Measurements from ENCODE around the gene MPND.

MPND gene

GRCh38 chr19:4385291-4386040 lies 42.1 kb downstream of the MPND start:
- DNase-seq = no peak

- DNase-seq = no peak
These were observed 42.9 kb downstream of the MPND start for GRCh38 chr19:4386041-4386782.

- DNase-seq = no peak
These were observed 45.1 kb downstream of the MPND start for GRCh38 chr19:4388337-4389063.

- no peak for DNase-seq
These were observed 45.7 kb downstream of the MPND start for GRCh38 chr19:4389064-4389375.

GRCh38 chr19:4389511-4390016 lies 46.2 kb downstream of the MPND start:
- no peak for DNase-seq

- DNase-seq = no peak
These were observed 46.7 kb downstream of the MPND start for GRCh38 chr19:4390017-4390566.

- no peak for DNase-seq
These were observed 47.4 kb downstream of the MPND start for GRCh38 chr19:4390567-4391305.

GRCh38 chr19:4391306-4391693 lies 47.9 kb downstream of the MPND start:
- DNase-seq = no peak

- no peak for DNase-seq
These were observed 48.5 kb downstream of the MPND start for GRCh38 chr19:4391701-4392483.

GRCh38 chr19:4393947-4394590 lies 50.7 kb downstream of the MPND start:
- DNase-seq = no peak

GRCh38 chr19:4396949-4397783 lies 53.8 kb downstream of the MPND start:
- no peak for DNase-seq

GRCh38 chr19:4399812-4400134 lies 56.4 kb downstream of the MPND start:
- DNase-seq = no peak

GRCh38 chr19:4400135-4400936 lies 57.0 kb downstream of the MPND start, which contains the start of gene SH3GL1:
Gene SH3GL1, minus strand, starts transcription at chr19:4400547. Its CDS starts 179 bp downstream, at chr19:4400368.
- DNase-seq = peak; percentile 91 to 97

GRCh38 chr19:4401769-4402170 lies 58.4 kb downstream of the MPND start:
- DNase-seq = no peak

GRCh38 chr19:4402171-4403004 lies 59.0 kb downstream of the MPND start, which contains the start of gene CHAF1A:
Gene CHAF1A, plus strand, starts transcription at chr19:4402640. Its CDS starts 123 bp downstream, at chr19:4402763.
- peak; percentile 99 for DNase-seq

- no peak for DNase-seq
These were observed 59.8 kb downstream of the MPND start for GRCh38 chr19:4403005-4403761.

- no peak for DNase-seq
These were observed 62.6 kb downstream of the MPND start for GRCh38 chr19:4405977-4406376.

- no peak for DNase-seq
These were observed 63.3 kb downstream of the MPND start for GRCh38 chr19:4406626-4407025.
